Measurements from ENCODE around the gene MAP7D2. TPM values are rescaled to one million over a fixed set of nuclear protein-coding genes. Genes with fewer than 3 reads are reported as not detected.

MAP7D2 gene
- total and polyA plus RNA-seq, 2 experiments from 2014 or later: 0.94 to 1.7 TPM

- Histone ChIP-seq H3K27ac (no peak overlapping the region), H3K79me2 (peaks cover 7% of the 10 kb centered on the region), H3K36me3 (replicated peaks; ENCODE audit: insufficient read depth, low read depth) (no peaks in the 10 kb centered on the region), H2AFZ (no peak overlapping the region), H4K20me1 (ENCODE audit: insufficient read depth, poor library complexity, severe bottlenecking) (no peaks in the 10 kb centered on the region), H3K27me3 (no peaks in the 10 kb centered on the region), H3K4me1 (ENCODE audit: insufficient read depth) (peaks cover 4% of the 10 kb centered on the region), H3K9me3 (ENCODE audit: low read depth) (no peaks in the 10 kb centered on the region), H3K4me3 (no peak overlapping the region), H3K4me2 (no peak overlapping the region), H3K9me2 (replicated peaks; ENCODE audit: insufficient read depth) (no peaks in the 10 kb centered on the region)
- no peak for DNase-seq (ENCODE audit: low spot score)
- TF ChIP-seq EZH2phosphoT487 (IDR thresholded peaks at IDR 0.05; ENCODE audit: low read depth, severe bottlenecking, unreplicated experiment) (no peak), EZH2 (IDR thresholded peaks at IDR 0.05; ENCODE audit: borderline replicate concordance) (no peak), CTCF (IDR thresholded peaks at IDR 0.05; ENCODE audit: poor library complexity) (no peak)
Observed at GRCh38 chrX:19972984-19973383, 143.7 kb downstream of the MAP7D2 start.

- Histone ChIP-seq H3K36me3 (replicated peaks; ENCODE audit: insufficient read depth, low read depth) (no peaks in the 10 kb centered on the region), H3K9me3 (ENCODE audit: low read depth) (no peaks in the 10 kb centered on the region), H3K27ac (peak overlapping the region; percentile 72), H3K79me2 (peaks cover 3% of the 10 kb centered on the region), H3K4me3 (no peak overlapping the region), H3K4me2 (peak overlapping the region; percentile 27), H3K9me2 (replicated peaks; ENCODE audit: insufficient read depth) (no peaks in the 10 kb centered on the region), H4K20me1 (ENCODE audit: insufficient read depth, poor library complexity, severe bottlenecking) (no peaks in the 10 kb centered on the region), H3K4me1 (ENCODE audit: insufficient read depth) (no peaks in the 10 kb centered on the region), H2AFZ (no peak overlapping the region), H3K27me3 (no peaks in the 10 kb centered on the region)
- DNase-seq (ENCODE audit: low spot score): peak; percentile 41
- WGBS (ENCODE audit: low lambda C conversion rate, missing lambda C conversion rate): 69% methylated on average over 6 of the region's 6 CpGs
- TF ChIP-seq EZH2phosphoT487 (IDR thresholded peaks at IDR 0.05; ENCODE audit: low read depth, severe bottlenecking, unreplicated experiment) (no peak), CTCF (IDR thresholded peaks at IDR 0.05; ENCODE audit: poor library complexity) (no peak), EZH2 (IDR thresholded peaks at IDR 0.05; ENCODE audit: borderline replicate concordance) (no peak)
Observed at GRCh38 chrX:19968276-19968675, 148.4 kb downstream of the MAP7D2 start.

DNA sequence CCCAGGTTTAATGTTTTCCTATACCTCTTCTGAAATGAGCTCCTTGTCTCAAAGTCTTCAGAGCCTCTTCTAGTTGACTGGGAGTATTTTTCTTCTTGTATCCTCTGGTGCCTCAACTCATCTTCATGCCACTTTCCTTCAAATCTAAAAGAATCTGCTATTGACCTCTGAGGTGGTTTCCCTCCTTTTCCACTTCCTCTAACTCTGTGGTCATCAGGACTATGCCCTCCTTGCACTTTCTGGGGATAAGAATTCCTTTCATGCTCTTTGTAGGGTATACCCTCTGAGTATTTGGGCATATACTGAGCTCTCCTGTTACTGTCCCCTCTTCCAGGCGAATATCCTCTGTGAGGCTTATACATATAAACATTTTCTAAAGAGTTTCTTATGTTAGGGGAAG is 150.7 kb downstream of the MAP7D2 start:
- no peaks in the 10 kb centered on the region for H3K9me3 ChIP-seq (ENCODE audit: low read depth)
- no peak overlapping the region for H3K4me2 ChIP-seq
- H4K20me1 ChIP-seq (ENCODE audit: insufficient read depth, poor library complexity, severe bottlenecking): no peaks in the 10 kb centered on the region
- no peaks in the 10 kb centered on the region for H3K27me3 ChIP-seq
- no peak for DNase-seq (ENCODE audit: low spot score)
- WGBS (ENCODE audit: low lambda C conversion rate, missing lambda C conversion rate): 76% methylated on average over 1 of the region's 1 CpG
- no peak overlapping the region for H3K4me3 ChIP-seq
- H2AFZ ChIP-seq: no peak overlapping the region
- peaks cover 3% of the 10 kb centered on the region for H3K79me2 ChIP-seq
- H3K4me1 ChIP-seq (ENCODE audit: insufficient read depth): no peaks in the 10 kb centered on the region
- H3K9me2 ChIP-seq (replicated peaks; ENCODE audit: insufficient read depth): no peaks in the 10 kb centered on the region
- H3K36me3 ChIP-seq (replicated peaks; ENCODE audit: insufficient read depth, low read depth): no peaks in the 10 kb centered on the region
- TF ChIP-seq CTCF (IDR thresholded peaks at IDR 0.05; ENCODE audit: poor library complexity): no peak
- no peak for TF ChIP-seq EZH2phosphoT487 (IDR thresholded peaks at IDR 0.05; ENCODE audit: low read depth, severe bottlenecking, unreplicated experiment)
- no peak for TF ChIP-seq EZH2 (IDR thresholded peaks at IDR 0.05; ENCODE audit: borderline replicate concordance)
- H3K27ac ChIP-seq: no peak overlapping the region

All from hepatocyte (in vitro differentiated cells).